BE2C (cell line): ENCODE results near the gene GDF9.

Experiments
- DNase-seq: peaks from one replicate; pipeline ENCODE4 v3.0.0-alpha.2; 2020
- H3K27me3 ChIP-seq: fragments of 250-450 bp; sonication (Bioruptor Pico); 2 replicates; pipeline ENCODE4 v1.5.1; 2020; ENCODE audit warnings: mild to moderate bottlenecking
- H3K36me3 ChIP-seq: fragments of 250-450 bp; sonication (Bioruptor Pico); 2 replicates; pipeline ENCODE4 v1.5.1; 2020; ENCODE audit warnings: mild to moderate bottlenecking
- H3K4me1 ChIP-seq: fragments of 250-450 bp; sonication (Bioruptor Pico); 2 replicates; pipeline ENCODE4 v1.5.1; 2020
- H3K4me3 ChIP-seq: 2 replicates; pipeline ENCODE4 v1.5.1; 2011; ENCODE audit warnings: low read depth, low read length
- H3K9me3 ChIP-seq: fragments of 250-450 bp; sonication (Bioruptor Pico); 2 replicates; pipeline ENCODE4 v1.5.1; 2020
- TF ChIP-seq, protein P1 (sequence below): IDR thresholded peaks from 2 replicates; pipeline ENCODE4 v1.5.1; 2012; ENCODE audit warnings: mild to moderate bottlenecking, low read depth, low read length

GDF9 gene

DNA sequence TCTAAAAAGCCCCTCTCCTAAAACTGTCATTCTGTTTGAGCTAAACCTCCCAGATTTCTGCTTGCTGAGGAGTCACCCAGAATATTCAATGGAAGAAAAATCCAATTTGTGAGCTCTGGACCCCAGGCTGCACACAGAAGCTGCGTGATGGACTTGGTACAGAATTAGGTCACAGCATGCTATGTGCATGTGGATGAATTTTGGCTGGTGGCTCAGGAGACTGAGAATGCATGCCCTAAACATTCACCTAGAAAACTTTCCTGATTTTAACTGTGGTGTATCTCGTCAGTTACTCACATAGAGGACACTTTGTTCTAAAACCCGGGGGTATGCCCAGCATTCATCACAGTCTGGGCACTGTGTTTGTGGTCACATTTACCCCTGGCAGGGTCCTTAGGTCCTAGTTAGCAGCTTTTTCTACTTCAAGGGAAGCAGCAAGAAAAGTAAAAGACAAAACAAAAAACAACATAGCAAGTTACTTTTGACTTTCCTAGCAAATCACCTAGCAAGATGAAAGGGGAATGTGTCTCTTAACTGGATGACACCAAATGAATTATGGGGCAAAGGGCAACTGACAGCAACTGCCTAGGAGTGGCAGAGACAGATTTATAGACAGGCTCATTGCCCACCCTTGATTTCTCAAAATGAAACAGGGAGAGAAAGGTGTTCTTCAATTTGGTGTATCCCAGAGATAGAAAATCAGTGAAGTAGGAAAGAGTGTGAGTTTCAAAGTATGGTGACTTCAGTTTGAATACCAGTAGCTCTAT is 27.6 kb downstream of the GDF9 start:
- no peak for DNase-seq
- no peak overlapping the region for H3K4me3 ChIP-seq
- H3K27me3 ChIP-seq: no peaks in the 10 kb centered on the region
- H3K9me3 ChIP-seq: no peaks in the 10 kb centered on the region
- TF ChIP-seq, protein P1, sequence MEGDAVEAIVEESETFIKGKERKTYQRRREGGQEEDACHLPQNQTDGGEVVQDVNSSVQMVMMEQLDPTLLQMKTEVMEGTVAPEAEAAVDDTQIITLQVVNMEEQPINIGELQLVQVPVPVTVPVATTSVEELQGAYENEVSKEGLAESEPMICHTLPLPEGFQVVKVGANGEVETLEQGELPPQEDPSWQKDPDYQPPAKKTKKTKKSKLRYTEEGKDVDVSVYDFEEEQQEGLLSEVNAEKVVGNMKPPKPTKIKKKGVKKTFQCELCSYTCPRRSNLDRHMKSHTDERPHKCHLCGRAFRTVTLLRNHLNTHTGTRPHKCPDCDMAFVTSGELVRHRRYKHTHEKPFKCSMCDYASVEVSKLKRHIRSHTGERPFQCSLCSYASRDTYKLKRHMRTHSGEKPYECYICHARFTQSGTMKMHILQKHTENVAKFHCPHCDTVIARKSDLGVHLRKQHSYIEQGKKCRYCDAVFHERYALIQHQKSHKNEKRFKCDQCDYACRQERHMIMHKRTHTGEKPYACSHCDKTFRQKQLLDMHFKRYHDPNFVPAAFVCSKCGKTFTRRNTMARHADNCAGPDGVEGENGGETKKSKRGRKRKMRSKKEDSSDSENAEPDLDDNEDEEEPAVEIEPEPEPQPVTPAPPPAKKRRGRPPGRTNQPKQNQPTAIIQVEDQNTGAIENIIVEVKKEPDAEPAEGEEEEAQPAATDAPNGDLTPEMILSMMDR: no peak
- H3K36me3 ChIP-seq: no peaks in the 10 kb centered on the region
- no peaks in the 10 kb centered on the region for H3K4me1 ChIP-seq

DNA sequence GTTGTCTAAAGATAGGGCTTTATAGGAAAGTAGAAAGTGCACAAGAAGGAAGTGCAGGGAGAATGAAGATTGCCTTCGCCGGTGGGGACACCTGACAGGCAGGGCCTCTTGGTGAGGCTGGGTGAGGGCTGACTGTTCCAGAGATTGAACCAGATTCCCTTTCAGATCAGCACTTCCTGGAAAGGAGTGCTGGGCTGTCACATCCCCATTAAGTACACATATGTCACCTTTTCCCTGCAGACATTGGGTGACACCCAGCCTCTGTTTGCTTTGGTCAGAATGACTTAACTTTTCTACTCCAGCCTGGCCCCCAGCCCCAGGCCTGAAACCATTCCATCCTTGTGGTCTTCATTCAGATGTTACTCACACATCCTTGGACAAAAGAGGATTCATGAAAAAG is 28.4 kb downstream of the GDF9 start:
- DNase-seq: no peak
- Histone ChIP-seq H3K4me1 (no peaks in the 10 kb centered on the region), H3K4me3 (no peak overlapping the region), H3K27me3 (no peaks in the 10 kb centered on the region), H3K36me3 (no peaks in the 10 kb centered on the region), H3K9me3 (no peaks in the 10 kb centered on the region)
- TF ChIP-seq, protein P1: no peak

DNA sequence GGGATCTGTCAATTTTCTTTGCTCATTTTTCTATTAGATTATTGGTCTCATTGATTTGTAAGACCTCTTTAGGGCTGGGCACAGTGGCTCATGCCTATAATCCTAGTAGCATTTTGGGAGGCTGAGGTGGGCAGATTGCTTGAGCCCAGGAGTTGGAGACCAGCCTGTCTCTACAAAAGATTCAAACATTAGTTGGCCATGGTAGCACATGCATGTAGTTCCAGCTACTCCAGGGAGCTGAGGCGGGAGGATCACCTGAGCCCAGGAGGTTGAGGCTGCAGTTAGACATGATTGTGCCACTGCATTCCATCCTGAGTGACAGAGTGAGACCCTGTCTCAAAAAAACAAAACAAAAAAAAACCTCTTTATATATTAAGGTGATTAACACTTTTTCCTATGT is 29.4 kb downstream of the GDF9 start:
- TF ChIP-seq, protein P1: no peak

DNA sequence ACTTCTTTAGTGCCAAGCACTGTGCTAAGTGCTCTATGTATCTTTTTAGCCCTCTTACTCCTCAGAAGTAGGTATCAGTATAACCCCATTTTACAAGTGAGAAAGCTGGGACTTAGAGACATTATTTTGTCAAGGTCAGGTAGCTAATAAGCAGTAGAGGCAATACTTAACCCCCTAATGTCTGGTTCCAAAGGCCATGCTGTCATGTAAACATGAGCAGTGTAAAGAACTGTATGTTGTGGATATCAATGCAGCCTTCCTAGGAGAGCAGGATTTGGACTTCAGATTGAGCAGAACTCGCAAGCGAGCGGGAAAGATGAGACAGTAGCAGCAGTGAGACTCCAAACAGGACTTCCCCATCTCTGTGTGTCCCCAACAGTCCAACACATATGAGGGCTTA is 32.2 kb downstream of the GDF9 start:
- TF ChIP-seq, protein P1: no peak
- H3K9me3 ChIP-seq: no peaks in the 10 kb centered on the region
- DNase-seq: no peak
- H3K4me3 ChIP-seq: no peak overlapping the region
- no peaks in the 10 kb centered on the region for H3K36me3 ChIP-seq
- no peaks in the 10 kb centered on the region for H3K27me3 ChIP-seq
- no peaks in the 10 kb centered on the region for H3K4me1 ChIP-seq

More for the DNA sequence above, 29.4 kb downstream of the GDF9 start:
- Histone ChIP-seq H3K36me3 (no peaks in the 10 kb centered on the region), H3K27me3 (no peaks in the 10 kb centered on the region), H3K9me3 (no peaks in the 10 kb centered on the region), H3K4me3 (no peak overlapping the region), H3K4me1 (no peaks in the 10 kb centered on the region)
- DNase-seq: no peak

DNA sequence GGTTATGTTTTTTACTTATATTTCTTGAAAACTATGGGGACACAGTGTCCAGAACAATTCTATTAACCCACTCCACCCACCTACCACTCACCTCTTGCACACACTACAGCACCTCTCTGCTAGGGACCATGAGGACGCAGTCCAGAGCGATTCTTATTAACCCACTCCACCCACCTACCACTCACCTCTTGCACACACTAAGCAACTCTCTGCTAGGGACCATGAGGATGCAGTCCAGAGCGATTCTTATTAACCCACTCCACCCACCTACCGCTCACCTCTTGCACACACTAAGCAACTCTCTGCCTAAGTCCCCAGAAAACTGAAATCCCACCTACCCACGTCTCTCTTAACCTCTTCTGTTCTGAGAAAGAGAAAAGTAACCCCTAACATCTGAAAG is 33.7 kb downstream of the GDF9 start:
- TF ChIP-seq, protein P1: no peak
- Histone ChIP-seq H3K4me1 (no peaks in the 10 kb centered on the region), H3K27me3 (no peaks in the 10 kb centered on the region), H3K4me3 (no peak overlapping the region), H3K36me3 (no peaks in the 10 kb centered on the region), H3K9me3 (no peaks in the 10 kb centered on the region)
- DNase-seq: no peak

DNA sequence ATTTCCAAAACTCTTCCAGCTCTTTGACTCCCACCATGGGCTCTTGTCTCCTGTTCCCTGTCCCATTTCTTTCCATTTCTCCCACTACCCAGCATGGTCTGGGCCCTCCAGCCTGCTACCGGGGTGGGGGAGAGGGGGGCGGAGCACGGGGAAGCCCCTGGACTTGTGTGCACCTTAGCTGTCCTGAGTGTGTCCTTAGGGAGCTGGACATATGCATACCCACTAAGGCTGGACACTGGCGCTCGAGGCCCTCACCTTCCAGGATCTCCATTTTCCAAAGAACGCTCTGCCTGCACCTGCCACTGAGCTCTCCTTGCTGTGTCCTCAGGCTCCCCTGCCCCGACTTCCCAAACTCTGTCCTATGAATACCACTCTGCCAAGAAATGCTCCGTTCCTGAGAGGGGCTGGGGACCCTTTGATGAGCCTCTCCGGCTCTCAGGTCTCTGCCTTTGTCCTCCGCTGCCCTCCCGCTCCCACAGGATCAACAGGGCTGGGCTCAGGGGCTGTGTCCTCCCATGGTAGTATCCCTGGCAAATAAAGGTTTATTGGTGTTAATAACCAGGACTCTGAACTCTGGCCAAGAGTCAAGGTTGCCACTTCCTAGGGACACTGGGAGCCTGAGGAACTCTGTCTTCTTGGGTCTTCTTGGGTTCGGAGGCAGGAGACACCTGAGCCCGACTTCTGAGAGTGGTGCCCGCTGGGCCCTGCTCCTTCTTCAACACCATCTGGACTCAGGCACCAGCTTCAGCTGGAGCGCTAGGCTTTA is 35.0 kb downstream of the GDF9 start:
- H3K4me3 ChIP-seq: no peak overlapping the region
- no peaks in the 10 kb centered on the region for H3K27me3 ChIP-seq
- no peaks in the 10 kb centered on the region for H3K4me1 ChIP-seq
- TF ChIP-seq, protein P1: no peak
- H3K9me3 ChIP-seq: no peaks in the 10 kb centered on the region
- DNase-seq: no peak
- no peaks in the 10 kb centered on the region for H3K36me3 ChIP-seq
